ENCODE data around the gene LTBP1.

- TF ChIP-seq RAD21 (IDR thresholded peaks at IDR 0.05) (no peak), TAF1 (conservative IDR thresholded peaks at IDR 0.05) (no peak), YY1 (IDR thresholded peaks at IDR 0.05) (no peak), MAX (IDR thresholded peaks at IDR 0.05) (no peak)
- TF ChIP-seq, protein P1, sequence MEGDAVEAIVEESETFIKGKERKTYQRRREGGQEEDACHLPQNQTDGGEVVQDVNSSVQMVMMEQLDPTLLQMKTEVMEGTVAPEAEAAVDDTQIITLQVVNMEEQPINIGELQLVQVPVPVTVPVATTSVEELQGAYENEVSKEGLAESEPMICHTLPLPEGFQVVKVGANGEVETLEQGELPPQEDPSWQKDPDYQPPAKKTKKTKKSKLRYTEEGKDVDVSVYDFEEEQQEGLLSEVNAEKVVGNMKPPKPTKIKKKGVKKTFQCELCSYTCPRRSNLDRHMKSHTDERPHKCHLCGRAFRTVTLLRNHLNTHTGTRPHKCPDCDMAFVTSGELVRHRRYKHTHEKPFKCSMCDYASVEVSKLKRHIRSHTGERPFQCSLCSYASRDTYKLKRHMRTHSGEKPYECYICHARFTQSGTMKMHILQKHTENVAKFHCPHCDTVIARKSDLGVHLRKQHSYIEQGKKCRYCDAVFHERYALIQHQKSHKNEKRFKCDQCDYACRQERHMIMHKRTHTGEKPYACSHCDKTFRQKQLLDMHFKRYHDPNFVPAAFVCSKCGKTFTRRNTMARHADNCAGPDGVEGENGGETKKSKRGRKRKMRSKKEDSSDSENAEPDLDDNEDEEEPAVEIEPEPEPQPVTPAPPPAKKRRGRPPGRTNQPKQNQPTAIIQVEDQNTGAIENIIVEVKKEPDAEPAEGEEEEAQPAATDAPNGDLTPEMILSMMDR (IDR thresholded peaks at IDR 0.05; ENCODE audit: low read depth, low read length, missing input control): no peak
- TF ChIP-seq, protein P2, sequence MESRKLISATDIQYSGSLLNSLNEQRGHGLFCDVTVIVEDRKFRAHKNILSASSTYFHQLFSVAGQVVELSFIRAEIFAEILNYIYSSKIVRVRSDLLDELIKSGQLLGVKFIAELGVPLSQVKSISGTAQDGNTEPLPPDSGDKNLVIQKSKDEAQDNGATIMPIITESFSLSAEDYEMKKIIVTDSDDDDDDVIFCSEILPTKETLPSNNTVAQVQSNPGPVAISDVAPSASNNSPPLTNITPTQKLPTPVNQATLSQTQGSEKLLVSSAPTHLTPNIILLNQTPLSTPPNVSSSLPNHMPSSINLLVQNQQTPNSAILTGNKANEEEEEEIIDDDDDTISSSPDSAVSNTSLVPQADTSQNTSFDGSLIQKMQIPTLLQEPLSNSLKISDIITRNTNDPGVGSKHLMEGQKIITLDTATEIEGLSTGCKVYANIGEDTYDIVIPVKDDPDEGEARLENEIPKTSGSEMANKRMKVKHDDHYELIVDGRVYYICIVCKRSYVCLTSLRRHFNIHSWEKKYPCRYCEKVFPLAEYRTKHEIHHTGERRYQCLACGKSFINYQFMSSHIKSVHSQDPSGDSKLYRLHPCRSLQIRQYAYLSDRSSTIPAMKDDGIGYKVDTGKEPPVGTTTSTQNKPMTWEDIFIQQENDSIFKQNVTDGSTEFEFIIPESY (IDR thresholded peaks at IDR 0.05): no peak
Observed at GRCh38 chr2:33213648-33214047, 266.9 kb downstream of the LTBP1 start.

Data from liver (tissue), 3 donors.